GM20431 (cell line): ENCODE measurements around the gene RAB7B.

Source experiments
- in situ Hi-C: fragments of 300-500 bp; cut with MseI, MboI; formaldehyde crosslinking; loops from one replicate; pipeline ENCODE4 v1.15.0; 2020; ENCODE audit warnings: low sequenced_read_pairs; ENCODE audit not compliant: unreplicated experiment

Gene RAB7B

DNA sequence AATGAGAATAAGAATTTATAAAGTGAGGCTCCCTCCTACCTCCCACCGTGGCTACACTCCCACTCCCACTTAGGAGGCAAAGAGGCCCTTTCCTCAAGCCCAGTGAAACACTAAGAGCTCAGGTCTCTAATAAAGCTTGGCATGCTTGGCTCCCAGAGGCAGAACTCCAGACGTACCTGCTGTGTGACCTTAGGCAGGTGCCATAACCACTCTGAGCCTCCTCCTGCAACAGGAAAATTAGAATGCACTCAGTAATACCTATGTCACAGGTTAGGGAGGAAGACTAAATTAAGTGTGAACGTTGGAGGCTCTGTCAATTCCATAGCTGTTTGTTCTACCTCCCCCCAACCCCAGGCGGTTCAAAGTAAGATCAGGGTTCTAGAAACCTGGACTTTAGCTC is 43.4 kb downstream of the RAB7B start:
- in situ Hi-C loops: no loop called here

DNA sequence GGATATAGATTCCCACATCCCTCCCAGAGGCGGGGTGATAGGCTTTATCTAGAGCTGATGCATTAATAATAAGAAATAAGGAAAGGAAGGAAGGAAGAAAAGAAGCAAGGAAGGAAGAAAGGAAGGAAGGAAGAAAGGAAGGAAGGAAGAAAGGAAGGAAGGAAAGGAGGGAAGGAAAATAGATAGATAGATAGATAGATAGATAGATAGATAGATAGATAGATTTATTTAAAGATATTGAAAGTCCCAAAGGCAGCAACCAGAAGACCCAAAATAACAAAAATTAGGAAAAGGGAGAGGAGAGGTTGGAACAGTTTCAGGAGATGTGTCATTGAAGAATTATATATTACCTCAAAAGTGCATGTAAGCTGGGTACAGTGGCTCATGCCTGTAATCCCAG is 47.7 kb downstream of the RAB7B start:
- in situ Hi-C loops: no loop called here

DNA sequence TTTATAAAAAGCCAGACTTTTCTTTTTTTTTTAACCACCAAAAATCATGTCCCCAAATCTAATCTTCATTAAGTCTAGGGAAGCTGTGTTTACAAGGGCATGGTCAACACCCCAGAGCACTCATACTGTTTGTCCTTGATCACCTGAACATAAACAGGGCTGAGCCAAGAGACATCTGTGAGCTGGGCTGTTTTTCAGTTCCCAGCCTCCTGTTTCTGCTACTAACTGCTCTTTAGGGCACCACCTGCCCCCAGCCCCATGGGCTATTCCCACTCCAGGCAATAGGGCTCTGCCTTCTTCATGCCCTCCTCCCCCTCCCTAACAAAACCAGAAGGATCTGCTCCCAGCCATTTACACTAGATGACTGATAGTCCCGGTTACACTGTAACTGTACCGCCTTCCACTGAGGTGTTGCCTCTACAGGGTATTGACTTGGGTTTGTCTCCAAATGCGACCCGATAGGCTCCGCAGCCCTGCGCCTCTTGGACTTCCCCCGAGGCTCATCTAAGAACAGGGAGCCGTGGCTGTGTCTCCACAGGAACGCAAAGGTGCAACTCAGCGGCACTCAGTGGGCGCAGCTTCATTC is 48.3 kb downstream of the RAB7B start:
- in situ Hi-C loops: no loop called here

DNA sequence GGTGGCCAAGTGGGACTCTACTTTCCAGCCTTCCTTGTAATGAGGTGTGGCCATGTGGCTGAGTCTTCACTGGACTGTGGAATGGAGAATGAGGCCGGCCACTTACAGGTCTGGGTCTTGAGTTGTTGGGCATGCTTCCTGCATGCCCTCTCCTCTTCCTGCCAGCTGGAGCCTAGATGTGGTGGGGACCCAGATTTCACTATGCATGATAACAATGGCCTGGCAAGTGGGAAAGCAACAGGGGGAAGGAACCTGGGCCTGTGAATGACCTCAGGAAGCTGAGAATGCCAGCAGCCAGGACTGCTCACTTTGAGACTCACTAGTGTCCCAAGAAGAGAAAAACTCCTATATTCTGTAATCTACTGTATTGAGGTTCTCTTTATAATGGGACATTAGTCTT is 51.4 kb downstream of the RAB7B start:
- in situ Hi-C loops: no loop called here

DNA sequence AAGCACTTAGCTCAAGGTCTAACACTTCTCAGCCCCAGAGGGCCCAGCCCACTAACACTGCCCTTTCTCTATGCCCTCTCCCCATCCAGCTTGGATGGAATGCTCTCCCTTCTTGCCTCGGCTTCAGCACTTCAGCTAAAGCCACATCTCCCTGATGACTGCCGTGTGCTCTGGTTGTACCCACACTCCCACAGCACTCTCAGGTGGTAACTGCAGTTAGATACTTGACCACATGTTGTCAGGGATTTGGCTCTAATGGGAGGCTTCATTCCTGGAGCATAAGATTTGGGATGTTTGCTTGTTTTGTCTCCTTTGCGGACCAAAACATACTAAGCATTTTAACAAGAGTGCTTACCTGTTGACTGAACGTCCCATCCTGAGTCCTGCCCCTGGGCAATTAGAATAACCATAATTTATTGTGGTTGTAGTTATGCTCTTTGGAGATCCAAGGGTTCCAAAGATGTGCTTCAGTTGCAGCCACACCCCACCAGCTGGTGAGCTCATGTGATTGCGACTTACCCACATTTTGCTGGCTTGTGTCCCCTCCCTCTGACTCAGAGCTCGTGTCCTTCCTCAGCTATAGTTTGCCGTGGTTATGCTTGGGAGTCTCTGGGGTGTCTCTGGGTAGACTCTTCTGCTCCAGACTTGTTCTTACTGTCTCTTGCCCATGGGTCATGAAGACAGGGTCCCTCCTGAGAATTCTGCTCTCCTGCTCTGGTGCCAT is 52.2 kb downstream of the RAB7B start:
- in situ Hi-C loops: no loop called here

DNA sequence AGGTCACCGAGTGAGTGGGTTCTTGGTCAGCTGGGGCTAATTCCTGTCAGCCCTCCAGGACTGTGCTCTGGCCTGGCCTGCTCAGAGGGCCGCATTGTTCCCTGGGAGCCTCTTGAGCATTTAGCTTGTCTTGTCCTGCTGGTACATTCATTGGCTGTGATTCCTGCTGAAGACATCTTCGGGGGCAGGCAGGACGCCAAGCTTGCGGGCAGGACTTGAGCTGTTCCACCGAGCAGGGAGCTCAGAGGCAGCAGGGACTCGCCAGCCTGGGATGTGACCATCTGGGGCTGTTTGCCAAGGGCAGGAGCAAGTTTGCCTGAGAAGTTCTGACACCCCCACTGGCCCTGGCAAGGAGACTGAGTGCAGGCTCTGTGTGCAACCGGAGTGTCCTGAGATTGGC is 52.9 kb downstream of the RAB7B start:
- in situ Hi-C loops: no loop called here

DNA sequence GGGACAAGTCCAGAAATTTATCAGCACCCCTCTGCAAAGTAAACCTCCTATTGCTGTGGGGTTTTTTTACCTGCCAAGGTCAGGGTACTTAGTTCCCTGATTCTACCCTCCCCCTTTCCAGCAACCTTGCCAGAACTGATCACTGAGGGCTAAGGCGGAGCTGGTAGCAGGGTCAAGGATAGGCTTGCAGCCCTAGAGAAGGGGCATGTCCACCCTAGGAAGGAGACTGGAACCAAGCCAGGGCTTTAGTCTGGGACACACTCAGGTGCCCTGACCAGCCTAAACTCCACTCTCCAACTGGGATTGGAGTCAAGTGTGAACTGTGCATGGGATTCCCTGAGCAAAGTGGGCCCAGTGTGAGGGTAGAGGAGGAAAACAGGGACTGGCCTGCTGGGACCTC is 53.4 kb downstream of the RAB7B start:
- in situ Hi-C loops: no loop called here

DNA sequence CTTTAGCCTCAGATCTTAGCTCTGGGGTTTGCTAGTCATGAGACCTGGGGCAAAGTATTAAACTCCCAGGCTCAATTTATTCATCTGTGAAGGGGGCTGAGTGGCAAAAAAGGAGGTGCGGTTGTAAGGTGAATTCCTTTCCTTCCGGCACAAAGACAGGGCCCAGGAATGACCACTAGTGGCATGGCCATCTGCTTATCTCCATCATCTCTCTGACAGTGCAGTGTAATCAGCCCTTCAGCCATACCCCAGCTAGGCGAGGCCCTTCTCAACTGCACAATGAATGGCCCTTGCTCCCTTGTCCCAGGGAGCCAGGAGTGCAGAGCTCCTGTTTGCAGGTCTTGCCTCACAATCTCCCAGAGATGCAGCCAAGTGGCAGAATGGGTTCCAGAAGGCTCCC is 54.3 kb downstream of the RAB7B start:
- in situ Hi-C loops: no loop called here

DNA sequence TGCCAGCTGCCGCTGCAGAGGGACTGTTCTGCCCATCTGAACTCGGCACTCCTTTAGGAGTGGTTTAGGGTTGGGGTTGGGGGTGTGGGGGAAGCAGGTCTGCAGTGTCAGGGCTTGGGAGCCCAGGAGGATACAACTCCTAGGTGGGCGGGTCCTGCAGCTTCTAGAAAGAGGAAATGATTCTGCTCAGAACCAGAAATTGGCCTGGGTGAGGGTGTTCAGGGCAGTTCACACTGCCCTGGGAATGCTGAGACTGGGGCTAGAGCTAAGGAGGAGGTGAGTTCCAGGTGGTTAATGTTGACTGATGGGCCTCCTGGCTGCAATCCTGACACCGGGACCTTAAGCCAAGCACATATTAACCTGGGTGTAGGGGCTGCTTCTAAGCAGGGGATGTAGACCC is 55.2 kb downstream of the RAB7B start:
- in situ Hi-C loops: no loop called here

DNA sequence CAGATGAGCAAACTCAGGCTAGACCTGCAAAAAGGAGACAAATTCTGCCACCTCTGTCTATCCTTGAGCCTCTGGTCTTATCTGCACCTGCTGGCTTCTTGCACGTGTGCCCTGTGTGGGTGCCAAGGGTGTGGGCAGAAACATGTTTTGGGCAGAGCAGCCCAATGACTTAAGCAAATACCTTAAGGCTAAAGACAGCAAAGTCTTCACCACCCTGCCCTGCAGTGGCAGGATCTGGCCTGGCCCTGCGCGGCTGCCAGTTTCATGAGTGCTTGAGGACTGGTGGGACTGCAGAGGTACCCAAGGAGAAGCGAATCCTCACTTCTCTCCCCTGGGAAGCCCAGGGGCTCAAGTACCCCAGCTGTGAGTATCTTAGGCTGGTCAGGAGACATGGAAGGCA is 56.2 kb downstream of the RAB7B start:
- in situ Hi-C loops: no loop called here

DNA sequence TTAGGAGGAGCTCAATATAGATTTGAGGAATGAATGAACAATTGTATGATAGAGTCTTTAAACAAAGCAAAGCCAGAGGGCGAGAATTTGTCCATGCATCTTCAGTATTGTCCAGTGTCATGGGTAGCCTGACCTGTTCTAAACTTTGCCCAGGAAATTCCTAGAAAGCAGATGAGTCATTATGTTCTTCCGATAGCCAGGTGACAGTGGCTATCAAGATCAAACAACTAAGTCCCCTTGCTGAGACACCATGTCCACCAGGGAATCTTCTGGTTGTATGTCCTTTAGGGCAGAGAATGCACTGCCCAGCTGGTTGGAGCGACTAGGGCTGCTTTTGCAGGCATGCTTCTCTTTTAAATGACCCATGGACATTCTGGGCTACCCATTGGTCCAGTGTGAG is 58.1 kb downstream of the RAB7B start:
- in situ Hi-C loops: no loop called here

DNA sequence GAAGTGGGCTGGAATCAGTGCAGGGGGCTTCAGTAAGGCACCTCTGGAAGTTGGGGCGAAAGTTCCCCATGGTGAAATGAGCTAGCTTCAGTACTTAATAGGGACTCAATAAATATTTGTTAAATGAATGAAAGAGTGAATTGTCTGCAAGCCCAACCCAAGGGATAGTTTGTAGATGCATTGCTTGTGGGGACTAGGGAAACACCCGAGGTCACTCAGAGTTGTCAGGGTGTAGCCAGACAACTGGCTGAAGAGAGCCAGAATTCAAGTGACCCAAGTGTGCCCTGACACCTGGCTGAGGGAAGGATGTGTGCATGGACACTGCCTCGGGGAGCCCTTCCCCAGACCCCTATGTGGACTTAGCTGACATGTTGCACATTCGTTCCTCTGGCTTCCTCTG is 58.7 kb downstream of the RAB7B start:
- in situ Hi-C loops: no loop called here

DNA sequence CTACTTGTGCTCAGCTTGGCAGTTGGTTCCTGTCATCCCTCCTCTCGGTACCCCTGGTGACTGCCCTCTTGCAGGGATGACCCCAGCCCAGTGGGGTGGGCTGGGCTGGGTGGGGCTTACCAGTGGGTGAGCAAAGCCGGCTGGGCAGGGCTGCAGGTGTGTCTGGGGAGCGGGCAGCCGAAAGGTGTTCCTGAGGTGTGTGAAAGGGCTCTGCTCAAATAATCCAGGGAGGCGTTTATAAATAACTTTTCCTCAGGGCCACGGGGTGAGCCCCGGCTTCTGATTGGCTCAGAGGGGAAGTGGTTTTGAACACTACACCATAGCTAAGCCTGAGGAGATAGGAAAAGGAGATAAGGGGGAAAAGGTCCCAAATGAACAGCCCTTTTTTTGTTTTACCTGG is 60.0 kb downstream of the RAB7B start, which contains the start of gene SLC26A9:
SLC26A9 (minus strand) TSS at position 212 of the 400 bp plus-strand sequence. CDS start 7,636 bp downstream, outside the sequence.
- in situ Hi-C loops: no loop called here

DNA sequence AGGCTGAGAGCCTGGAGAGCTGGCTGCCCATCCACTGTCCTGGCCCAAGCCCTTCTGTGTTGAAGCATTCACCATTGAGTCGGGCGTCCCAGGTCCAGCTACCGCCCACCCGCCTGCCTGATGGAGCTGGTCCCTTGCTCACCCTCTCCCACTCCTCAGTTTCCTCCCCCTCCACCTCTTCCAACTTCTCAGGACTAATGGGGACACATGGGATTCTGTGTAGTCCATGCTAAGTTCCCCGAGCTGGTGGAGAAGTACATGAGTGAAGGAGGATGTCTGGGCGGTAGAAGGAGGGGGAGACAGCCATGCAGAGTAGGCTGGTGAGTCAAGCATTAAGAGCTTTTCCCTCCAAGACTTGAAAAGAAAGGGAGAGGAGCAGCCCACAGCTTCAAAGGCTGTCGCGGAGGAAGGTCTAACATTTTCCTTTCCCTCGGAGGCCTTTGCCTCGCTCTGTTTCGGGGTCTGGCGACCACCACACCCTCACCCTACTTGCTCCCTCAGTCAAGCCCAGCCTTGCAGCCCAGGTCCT is 60.5 kb downstream of the RAB7B start:
- in situ Hi-C loops: no loop called here

DNA sequence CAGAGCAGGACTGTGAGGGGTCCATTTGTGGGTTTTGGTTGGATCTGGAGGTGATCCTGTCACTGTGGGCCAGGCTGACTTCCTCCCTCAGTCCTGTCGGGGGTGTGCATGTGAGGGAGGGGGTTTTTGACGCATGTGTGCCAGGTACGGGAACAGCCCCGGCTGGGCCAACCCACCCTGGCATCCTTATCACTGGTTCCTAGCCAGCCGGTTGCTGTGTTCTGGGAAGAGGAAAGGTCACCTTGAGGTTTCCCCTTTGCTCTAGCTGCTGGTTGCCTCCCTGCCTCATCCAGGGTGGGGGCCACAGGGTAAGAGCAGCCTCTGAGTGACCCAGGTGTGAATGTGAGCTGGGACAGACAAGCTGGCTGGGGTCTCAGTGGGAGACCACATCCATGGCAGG is 62.5 kb downstream of the RAB7B start:
- in situ Hi-C loops: no loop called here

DNA sequence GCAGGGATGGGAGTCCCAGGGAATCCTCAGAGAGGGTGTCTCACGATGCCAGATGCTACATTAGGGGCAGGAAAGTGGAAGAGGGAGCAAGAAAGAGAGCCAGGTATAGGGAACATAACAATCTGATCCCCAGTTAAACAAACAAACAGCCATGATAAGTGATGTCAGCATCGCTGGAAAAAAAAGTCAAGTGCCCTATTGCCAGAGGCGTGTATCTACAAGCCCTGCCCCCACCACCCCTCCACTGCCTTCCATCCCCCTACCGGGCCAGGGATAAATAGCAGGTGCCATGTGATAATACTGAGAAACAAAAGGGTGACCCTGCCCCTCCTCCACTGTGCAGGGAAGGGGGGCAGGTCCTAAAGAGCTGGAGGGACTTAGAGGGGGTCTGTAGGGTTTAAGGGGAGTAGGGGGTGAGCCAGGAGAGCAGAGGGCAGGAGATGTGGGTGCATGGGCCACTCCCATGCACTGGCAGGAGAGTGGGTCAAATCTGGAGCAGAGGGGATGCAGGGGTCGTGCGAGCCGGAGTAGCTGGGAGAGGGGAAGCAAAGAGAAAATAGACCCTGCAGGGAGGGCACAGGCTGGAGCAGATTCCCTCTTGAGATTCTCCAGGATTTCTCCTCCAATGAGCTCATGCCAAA is 63.4 kb downstream of the RAB7B start:
- in situ Hi-C loops: no loop called here

DNA sequence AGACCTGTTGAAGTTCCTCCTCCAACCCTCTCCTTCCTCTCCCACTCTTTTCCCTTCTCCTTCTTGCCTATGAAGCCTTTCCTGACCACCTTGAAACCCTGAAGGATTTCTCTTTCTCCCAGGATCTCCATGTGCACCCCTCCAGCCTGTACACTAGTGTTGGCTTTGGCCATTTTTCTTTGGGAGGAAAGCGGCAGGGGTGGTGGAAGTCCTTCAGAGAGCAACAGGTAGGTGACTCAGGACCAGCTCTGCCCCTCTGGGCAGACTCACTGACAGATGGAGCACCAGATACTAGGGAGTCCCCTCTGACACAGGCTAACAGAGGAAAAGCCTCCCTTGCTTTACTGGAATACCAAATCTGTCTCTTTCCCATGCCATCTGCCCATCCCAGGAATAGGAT is 64.5 kb downstream of the RAB7B start:
- in situ Hi-C loops: no loop called here

DNA sequence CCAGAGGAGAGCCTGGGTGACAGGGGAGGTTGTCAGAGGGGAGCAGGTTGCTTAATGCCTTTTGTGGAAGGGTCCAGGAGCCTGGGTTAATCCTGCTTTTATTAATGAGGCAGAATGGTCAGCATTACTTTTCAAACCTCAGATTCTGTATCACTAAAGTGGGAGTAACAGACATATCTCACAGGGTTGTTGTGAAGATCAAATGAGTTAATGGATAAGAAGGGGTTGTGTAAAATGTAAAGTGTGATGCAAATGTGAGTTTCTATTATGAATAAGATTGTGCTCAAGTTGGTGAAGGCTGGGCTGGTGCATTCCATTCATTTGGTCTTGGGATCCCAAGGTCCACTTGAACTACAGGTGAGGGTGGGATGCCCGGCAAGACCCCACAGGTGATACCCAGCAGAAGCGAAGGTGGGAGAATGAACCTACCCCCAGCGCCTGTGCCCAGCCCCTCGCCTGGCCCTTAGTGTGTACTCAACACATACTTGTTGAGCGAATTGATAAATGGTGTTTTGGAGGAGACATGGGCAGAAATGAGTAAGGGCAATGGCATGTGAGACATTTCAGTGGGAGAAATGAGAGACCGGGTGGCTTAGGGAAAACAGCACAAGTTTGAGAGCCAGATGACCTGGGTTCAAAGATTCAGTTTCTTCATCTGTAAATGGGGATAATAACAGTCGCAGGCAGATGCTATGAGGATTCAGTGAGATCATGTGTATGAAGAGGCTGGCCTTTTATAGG is 66.2 kb downstream of the RAB7B start:
- in situ Hi-C loops: no loop called here

DNA sequence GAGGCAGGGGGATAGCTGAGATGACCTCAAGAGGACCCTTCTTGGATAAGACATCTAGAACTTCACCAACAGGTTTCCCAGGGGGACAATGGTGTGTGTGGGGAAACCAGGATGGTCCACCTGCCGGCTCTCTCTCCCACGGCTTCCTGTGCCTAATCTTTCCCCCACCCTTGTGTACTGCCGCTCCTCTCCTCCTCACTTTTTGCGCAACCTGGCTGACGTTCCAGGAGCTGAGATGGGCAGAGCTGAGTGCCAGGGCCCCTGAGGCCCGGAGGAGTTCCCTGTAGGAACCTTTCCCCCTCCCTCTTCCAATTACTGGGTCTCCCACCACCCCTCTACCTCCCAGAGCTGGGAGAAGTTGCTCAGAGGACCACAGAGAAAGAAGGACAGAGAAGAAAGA is 66.9 kb downstream of the RAB7B start:
- in situ Hi-C loops: no loop called here

DNA sequence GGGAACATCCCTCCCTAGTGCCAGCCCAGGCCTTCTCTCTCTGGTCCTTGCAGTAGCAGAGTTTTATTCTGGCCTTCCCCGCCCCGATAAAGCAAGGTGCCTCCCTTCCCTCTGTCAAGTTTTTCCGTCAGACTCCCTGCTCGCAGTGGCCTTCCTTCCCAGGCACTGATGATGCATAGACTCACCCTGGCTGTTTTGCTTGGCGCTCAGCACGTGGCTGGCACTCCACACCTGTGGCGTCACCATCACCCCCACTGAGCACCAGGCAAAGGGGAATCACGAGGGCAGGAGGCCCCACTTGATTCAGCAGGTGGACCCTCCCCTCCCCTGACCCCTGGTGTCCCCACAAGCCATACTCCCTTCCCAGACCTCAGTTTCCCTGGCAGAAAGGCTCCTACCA is 67.3 kb downstream of the RAB7B start:
- in situ Hi-C loops: no loop called here

DNA sequence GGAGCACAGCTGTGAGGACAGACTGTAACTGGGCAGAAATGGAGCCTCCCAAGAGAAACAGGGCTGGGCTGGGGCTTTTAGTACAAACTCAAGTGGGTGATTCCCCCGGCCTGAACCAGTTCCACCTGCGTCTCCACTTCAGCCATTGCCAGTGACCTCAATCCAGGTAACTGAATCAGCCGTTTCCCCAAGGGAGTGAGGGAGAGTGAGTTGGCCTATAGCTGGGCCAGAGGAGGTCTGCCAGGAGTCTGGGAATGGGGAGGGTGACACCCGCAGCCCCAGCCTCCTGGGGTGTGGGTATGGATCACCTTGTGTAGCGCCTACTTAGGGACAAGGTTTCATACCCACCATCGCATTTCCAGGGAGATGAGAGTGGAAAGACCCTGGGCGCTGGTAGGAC is 68.4 kb downstream of the RAB7B start:
- in situ Hi-C loops: no loop called here
